ENCODE results near the gene HCN2. TPM values are rescaled to one million over a fixed set of nuclear protein-coding genes. Genes with fewer than 3 reads are reported as not detected.

Gene HCN2
- total and polyA plus RNA-seq, 2 of the 13 experiments (the other 11 are each of a cell fraction or from before 2014, with no cell fraction given) = 0.01 TPM; not detected in 1

DNA sequence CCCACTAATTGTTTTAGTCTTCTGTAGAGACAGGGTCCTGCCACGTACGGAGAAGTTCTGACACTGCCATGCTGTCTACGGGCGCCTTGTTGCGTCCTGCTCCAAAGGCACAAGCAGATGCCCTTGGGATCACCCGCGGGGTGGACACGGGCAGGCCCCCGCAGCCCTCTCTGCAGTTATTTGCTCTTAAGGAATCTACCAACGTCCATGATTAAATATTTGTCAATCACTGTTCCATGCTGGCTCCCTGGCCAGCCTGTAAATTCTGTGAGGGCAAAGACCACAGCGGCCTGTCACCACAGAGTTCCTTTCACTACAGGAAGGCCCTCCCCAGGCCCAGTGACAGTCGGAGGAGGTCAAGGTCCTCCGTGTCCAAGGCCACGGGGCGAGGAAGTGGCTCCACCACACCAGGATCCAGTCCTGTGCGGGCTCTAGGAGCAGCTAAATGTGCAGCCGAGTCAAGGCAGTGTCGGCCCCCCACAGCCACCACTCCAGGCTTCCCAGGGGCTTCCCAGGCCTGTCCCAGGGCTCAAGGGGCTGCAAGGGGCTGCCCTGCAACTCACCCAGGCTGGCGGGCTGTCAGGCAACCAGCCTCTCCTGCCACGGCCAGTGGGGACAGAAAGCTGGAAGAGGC lies 71.2 kb downstream of the HCN2 start (continued):
- no peak for TF ChIP-seq ARNT (IDR thresholded peaks at IDR 0.05)
- no peak for TF ChIP-seq TEAD2 (CRISPR knock-in tag; IDR thresholded peaks at IDR 0.05)
- peak; percentile 82; the same call in 1 of the 2 replicates for TF ChIP-seq ZSCAN31 (CRISPR knock-in tag; IDR thresholded peaks at IDR 0.05; ENCODE audit: low read depth)
- TF ChIP-seq, protein P1, sequence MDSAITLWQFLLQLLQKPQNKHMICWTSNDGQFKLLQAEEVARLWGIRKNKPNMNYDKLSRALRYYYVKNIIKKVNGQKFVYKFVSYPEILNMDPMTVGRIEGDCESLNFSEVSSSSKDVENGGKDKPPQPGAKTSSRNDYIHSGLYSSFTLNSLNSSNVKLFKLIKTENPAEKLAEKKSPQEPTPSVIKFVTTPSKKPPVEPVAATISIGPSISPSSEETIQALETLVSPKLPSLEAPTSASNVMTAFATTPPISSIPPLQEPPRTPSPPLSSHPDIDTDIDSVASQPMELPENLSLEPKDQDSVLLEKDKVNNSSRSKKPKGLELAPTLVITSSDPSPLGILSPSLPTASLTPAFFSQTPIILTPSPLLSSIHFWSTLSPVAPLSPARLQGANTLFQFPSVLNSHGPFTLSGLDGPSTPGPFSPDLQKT (CRISPR knock-in tag; IDR thresholded peaks at IDR 0.05; ENCODE audit: borderline replicate concordance) = no peak
- TF ChIP-seq, protein P2, sequence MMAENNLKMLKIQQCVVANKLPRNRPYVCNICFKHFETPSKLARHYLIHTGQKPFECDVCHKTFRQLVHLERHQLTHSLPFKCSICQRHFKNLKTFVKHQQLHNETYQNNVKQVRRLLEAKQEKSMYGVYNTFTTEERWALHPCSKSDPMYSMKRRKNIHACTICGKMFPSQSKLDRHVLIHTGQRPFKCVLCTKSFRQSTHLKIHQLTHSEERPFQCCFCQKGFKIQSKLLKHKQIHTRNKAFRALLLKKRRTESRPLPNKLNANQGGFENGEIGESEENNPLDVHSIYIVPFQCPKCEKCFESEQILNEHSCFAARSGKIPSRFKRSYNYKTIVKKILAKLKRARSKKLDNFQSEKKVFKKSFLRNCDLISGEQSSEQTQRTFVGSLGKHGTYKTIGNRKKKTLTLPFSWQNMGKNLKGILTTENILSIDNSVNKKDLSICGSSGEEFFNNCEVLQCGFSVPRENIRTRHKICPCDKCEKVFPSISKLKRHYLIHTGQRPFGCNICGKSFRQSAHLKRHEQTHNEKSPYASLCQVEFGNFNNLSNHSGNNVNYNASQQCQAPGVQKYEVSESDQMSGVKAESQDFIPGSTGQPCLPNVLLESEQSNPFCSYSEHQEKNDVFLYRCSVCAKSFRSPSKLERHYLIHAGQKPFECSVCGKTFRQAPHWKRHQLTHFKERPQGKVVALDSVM (CRISPR knock-in tag; IDR thresholded peaks at IDR 0.05) = 0 out of 2 replicates have a peak, but pooled peaks have one; percentile 59
- peak; percentile 97 for TF ChIP-seq HDAC2 (CRISPR knock-in tag; IDR thresholded peaks at IDR 0.05)
- TF ChIP-seq TBX3 (IDR thresholded peaks at IDR 0.05; ENCODE audit: borderline replicate concordance) = no peak
- TF ChIP-seq PITX1 (CRISPR knock-in tag; IDR thresholded peaks at IDR 0.05) = peak; percentile 44; the same call in 1 of the 2 replicates
- TF ChIP-seq ZNF3 (CRISPR knock-in tag; IDR thresholded peaks at IDR 0.05) = no peak
- peak; percentile 88 for TF ChIP-seq ZNF124 (CRISPR knock-in tag; IDR thresholded peaks at IDR 0.05)
- no peak for TF ChIP-seq ZNF484 (CRISPR knock-in tag; IDR thresholded peaks at IDR 0.05; ENCODE audit: borderline replicate concordance, low read depth)
- no peak for TF ChIP-seq NAIF1 (CRISPR knock-in tag; IDR thresholded peaks at IDR 0.05; ENCODE audit: borderline replicate concordance)
- peak; percentile 92 for TF ChIP-seq HMG20B (CRISPR knock-in tag; conservative IDR thresholded peaks at IDR 0.05)
- no peak for TF ChIP-seq FIP1L1 (IDR thresholded peaks at IDR 0.05; ENCODE audit: borderline replicate concordance, insufficient read depth, low read depth, low read length)
- TF ChIP-seq, protein P3, sequence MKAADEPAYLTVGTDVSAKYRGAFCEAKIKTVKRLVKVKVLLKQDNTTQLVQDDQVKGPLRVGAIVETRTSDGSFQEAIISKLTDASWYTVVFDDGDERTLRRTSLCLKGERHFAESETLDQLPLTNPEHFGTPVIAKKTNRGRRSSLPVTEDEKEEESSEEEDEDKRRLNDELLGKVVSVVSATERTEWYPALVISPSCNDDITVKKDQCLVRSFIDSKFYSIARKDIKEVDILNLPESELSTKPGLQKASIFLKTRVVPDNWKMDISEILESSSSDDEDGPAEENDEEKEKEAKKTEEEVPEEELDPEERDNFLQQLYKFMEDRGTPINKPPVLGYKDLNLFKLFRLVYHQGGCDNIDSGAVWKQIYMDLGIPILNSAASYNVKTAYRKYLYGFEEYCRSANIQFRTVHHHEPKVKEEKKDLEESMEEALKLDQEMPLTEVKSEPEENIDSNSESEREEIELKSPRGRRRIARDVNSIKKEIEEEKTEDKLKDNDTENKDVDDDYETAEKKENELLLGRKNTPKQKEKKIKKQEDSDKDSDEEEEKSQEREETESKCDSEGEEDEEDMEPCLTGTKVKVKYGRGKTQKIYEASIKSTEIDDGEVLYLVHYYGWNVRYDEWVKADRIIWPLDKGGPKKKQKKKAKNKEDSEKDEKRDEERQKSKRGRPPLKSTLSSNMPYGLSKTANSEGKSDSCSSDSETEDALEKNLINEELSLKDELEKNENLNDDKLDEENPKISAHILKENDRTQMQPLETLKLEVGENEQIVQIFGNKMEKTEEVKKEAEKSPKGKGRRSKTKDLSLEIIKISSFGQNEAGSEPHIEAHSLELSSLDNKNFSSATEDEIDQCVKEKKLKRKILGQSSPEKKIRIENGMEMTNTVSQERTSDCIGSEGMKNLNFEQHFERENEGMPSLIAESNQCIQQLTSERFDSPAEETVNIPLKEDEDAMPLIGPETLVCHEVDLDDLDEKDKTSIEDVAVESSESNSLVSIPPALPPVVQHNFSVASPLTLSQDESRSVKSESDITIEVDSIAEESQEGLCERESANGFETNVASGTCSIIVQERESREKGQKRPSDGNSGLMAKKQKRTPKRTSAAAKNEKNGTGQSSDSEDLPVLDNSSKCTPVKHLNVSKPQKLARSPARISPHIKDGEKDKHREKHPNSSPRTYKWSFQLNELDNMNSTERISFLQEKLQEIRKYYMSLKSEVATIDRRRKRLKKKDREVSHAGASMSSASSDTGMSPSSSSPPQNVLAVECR (CRISPR knock-in tag; IDR thresholded peaks at IDR 0.05; ENCODE audit: borderline replicate concordance) = peak; percentile 88; the same call in 1 of the 2 replicates
- peak; percentile 67; the same call in 1 of the 2 replicates for TF ChIP-seq ZNF543 (CRISPR knock-in tag; IDR thresholded peaks at IDR 0.05)
- TF ChIP-seq REL (CRISPR knock-in tag; conservative IDR thresholded peaks at IDR 0.05) = no peak
- no peak for TF ChIP-seq MYNN (CRISPR knock-in tag; IDR thresholded peaks at IDR 0.05; ENCODE audit: low read depth)
- TF ChIP-seq, protein P4, sequence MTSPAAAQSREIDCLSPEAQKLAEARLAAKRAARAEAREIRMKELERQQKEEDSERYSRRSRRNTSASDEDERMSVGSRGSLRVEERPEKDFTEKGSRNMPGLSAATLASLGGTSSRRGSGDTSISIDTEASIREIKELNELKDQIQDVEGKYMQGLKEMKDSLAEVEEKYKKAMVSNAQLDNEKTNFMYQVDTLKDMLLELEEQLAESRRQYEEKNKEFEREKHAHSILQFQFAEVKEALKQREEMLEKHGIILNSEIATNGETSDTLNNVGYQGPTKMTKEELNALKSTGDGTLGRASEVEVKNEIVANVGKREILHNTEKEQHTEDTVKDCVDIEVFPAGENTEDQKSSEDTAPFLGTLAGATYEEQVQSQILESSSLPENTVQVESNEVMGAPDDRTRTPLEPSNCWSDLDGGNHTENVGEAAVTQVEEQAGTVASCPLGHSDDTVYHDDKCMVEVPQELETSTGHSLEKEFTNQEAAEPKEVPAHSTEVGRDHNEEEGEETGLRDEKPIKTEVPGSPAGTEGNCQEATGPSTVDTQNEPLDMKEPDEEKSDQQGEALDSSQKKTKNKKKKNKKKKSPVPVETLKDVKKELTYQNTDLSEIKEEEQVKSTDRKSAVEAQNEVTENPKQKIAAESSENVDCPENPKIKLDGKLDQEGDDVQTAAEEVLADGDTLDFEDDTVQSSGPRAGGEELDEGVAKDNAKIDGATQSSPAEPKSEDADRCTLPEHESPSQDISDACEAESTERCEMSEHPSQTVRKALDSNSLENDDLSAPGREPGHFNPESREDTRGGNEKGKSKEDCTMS (CRISPR knock-in tag; conservative IDR thresholded peaks at IDR 0.05) = no peak
- TF ChIP-seq POLR2A (IDR thresholded peaks at IDR 0.05; ENCODE audit: insufficient read depth in 1 of 2, low read depth in 2 of 2, low read length in 2 of 2) = peak; percentile 93 to 95
- TF ChIP-seq ZNF34 (CRISPR knock-in tag; IDR thresholded peaks at IDR 0.05; ENCODE audit: borderline replicate concordance) = no peak

All from HepG2 (cell line).